HAP-1 (cell line): ENCODE data around the gene SYDE1.
"Not testable (repeated sequence)": the region's sequence is repeated elsewhere in the genome, so short reads cannot be mapped to it uniquely, and the experiment has no call there.

Experiments used
- DNase-seq, 2 experiments: peaks; one replicate each; pipeline ENCODE4 v3.0.0-alpha.2; 2016 to 2020; ENCODE audit warnings: low spot score in 2 of 2
- H3K27me3 ChIP-seq: fragments of 250-450 bp; sonication (Bioruptor Pico); 2 replicates; pipeline ENCODE4 v1.5.1; 2020; ENCODE audit warnings: low read depth, mild to moderate bottlenecking, moderate library complexity
- H3K36me3 ChIP-seq: fragments of 250-450 bp; sonication (Bioruptor Pico); replicated peaks from 2 replicates; pipeline ENCODE4 v1.5.1; 2020; ENCODE audit warnings: mild to moderate bottlenecking
- H3K4me1 ChIP-seq: fragments of 250-450 bp; sonication (Bioruptor Pico); 2 replicates; pipeline ENCODE4 v1.5.1; 2020; ENCODE audit warnings: mild to moderate bottlenecking
- H3K4me3 ChIP-seq: fragments of 250-450 bp; sonication (Bioruptor Pico); 2 replicates; pipeline ENCODE4 v1.5.1; 2020; ENCODE audit warnings: mild to moderate bottlenecking, moderate library complexity
- H3K9me3 ChIP-seq: fragments of 250-450 bp; sonication (Bioruptor Pico); 2 replicates; pipeline ENCODE4 v1.5.1; 2020; ENCODE audit warnings: mild to moderate bottlenecking, moderate library complexity
- in situ Hi-C: fragments of 300-500 bp; cut with MboI; formaldehyde crosslinking; loops from 3 replicates; pipeline ENCODE4 v1.14.3; 2020; ENCODE audit warnings: low sequenced_read_pairs, inconsistent platforms, mixed read lengths

The SYDE1 gene, protein sequence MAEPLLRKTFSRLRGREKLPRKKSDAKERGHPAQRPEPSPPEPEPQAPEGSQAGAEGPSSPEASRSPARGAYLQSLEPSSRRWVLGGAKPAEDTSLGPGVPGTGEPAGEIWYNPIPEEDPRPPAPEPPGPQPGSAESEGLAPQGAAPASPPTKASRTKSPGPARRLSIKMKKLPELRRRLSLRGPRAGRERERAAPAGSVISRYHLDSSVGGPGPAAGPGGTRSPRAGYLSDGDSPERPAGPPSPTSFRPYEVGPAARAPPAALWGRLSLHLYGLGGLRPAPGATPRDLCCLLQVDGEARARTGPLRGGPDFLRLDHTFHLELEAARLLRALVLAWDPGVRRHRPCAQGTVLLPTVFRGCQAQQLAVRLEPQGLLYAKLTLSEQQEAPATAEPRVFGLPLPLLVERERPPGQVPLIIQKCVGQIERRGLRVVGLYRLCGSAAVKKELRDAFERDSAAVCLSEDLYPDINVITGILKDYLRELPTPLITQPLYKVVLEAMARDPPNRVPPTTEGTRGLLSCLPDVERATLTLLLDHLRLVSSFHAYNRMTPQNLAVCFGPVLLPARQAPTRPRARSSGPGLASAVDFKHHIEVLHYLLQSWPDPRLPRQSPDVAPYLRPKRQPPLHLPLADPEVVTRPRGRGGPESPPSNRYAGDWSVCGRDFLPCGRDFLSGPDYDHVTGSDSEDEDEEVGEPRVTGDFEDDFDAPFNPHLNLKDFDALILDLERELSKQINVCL

DNA sequence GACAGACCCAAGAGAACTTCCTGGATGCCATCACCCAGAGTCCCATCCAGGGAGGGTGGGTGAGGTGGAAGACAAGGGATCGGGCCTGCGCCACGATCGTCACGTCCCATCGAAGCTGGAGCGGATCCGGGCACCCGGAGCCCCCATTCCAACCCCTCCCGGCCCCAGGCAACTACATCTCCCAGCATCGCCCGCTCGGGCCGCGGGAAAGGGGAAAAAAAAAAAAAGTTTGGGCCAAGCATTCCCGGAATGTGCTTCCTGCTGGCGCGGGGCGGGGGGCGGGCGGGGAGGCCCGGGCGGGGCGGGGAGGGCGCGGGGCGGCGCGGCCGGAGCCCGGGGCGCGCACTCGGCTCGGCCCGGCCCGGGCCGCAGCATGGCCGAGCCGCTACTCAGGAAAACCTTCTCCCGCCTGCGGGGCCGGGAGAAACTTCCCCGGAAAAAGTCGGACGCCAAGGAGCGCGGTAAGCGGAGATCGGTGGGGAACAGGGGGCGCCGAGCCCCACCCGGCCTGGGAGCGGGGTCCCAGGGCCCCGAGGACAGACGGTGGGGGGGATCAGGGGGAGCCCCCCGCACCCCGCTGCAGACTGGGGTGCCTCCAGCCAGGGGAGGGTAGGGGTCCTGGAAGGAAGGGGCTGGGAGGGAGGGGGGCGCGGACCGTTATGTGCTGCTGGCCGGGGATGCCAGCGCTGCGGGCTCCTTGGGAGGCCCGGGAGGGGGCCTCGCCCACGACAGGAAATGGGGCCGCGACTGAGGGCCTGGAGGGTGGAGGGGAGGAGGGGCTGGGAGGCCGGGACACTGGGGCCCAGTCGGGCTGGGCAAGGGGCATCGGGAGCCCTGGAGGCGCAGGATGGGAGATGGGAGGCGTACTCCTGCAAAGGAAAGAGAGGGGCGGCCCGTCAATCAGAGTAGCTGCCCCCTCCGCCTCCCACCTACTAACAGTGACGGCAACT is at the start of gene SYDE1:
TSS of gene SYDE1 (plus strand) at position 341 of the 950 bp plus-strand sequence. CDS start at position 374, 33 bp downstream.
- peak within 1 kb of the TSS; percentile 82 for H3K4me3 ChIP-seq
- H3K9me3 ChIP-seq, result peaks cover 19% of the 10 kb centered on the region
- DNase-seq, result peak; percentile 64 to 71
- peaks cover 29% of the 10 kb centered on the region for H3K36me3 ChIP-seq
- H3K27me3 ChIP-seq, result no peaks in the 10 kb centered on the region
- in situ Hi-C loops, result no loop called here
- peaks cover 9% of the 10 kb centered on the region; the same call in 1 of the 2 replicates for H3K4me1 ChIP-seq

DNA sequence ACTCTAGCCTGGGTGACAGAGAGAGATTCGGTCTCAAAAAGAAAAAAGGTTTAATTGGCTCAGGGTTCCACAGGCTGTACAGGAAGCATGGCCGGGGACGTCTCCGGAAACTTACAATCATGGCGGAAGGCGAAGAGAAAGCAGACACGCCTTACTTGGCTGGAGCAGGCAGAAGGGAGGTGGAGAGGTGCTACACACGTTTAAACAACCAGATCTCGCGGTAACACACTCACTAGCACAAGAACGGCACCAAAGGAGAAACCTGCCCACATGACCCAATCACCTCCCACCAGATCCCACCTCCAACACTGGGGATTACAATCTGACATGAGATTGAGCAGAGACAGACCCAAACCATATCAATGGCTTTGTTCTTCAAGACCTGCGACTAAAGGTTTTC is 45.2 kb upstream of the SYDE1 start:
- Histone ChIP-seq H3K4me3 (no peak overlapping the region), H3K4me1 (no peaks in the 10 kb centered on the region), H3K9me3 (no peaks in the 10 kb centered on the region), H3K36me3 (no peaks in the 10 kb centered on the region), H3K27me3 (peaks cover 24% of the 10 kb centered on the region)
- in situ Hi-C loops, result no loop called here
- DNase-seq, result no peak

DNA sequence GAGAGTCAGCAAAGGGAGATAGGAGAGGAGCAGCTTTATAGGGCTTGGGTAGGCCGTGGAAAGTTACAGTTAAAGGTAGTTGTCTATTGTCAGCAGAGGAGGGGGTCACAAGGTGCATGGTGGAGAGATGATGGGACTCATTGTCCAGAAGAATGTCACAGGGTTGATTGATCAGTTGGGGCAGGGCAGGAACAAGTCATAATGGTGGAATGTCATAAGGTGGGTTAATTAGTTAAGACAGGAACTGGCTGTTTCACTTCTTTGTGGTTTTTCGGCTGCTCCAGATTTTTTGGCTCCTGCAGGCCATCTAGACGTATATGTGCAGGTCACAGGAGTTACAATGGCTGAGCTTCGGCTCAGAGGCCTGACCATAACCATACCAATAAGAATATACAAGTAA is 36.8 kb upstream of the SYDE1 start:
- in situ Hi-C loops, DNase-seq, H3K4me3 ChIP-seq, H3K36me3 ChIP-seq, H3K4me1 ChIP-seq, H3K9me3 ChIP-seq: not testable (repeated sequence)
- peaks cover 11% of the 10 kb centered on the region for H3K27me3 ChIP-seq

DNA sequence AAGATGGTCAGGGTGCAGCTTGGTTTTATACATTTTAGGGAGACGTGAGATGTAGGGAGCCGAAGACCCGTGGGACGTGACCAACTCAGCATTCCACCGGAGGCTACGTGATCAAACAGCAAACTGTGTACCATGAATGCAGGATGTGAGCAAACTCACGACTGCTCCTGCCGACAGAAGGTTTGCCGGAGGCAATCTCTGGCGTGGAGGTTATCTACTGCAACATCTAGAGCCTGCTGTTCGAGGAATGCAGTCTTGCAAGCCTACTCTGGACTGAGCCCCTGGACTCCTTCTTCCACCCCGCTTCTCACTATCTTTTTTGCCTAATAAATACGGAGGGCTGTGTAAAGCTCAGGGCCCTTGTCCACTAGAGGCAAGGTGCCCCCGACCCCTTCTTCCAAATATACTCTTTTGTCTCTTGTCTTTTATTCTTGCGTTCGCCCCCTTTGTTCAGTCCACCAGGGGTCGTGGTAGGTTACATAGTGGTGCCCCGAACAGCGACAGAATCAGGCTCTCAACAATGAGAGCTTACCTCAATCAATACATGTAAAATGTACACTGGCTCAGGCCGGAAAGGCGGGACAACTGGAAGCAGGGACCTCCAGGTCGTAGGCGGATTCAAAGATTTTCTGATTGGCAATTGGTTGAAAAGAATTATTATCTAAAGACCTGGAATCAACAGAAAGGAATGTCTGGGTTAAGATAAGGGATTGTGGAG is 34.1 kb upstream of the SYDE1 start:
- no peaks in the 10 kb centered on the region for H3K4me1 ChIP-seq
- H3K4me3 ChIP-seq, result no peak overlapping the region
- no peaks in the 10 kb centered on the region for H3K36me3 ChIP-seq
- no peaks in the 10 kb centered on the region; the same call in 1 of the 2 replicates for H3K27me3 ChIP-seq
- in situ Hi-C loops, result no loop called here
- no peaks in the 10 kb centered on the region for H3K9me3 ChIP-seq
- peak in 1 of 2 experiments; percentile 19 for DNase-seq

DNA sequence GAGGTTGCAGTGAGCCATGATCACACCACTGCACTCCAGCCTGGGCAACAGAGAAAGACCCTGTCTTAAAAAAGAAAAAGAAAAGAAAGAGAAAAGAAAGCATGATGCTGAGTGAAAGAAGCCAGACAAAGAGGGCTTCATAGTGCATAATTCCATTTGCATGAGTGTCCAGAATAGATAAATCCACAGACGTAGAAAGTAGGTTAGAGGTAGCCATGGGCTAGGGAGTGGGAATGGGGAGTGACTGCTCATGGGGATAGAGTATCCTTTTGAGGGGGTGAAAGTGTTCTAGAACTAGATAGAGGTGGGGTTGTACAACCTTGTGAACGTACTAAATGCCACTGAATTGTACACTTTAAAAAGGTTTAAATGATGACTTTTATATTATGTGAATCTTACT is 32.8 kb upstream of the SYDE1 start:
- H3K4me1 ChIP-seq, result no peaks in the 10 kb centered on the region
- in situ Hi-C loops, result no loop called here
- H3K27me3 ChIP-seq, result no peaks in the 10 kb centered on the region
- no peaks in the 10 kb centered on the region for H3K36me3 ChIP-seq
- no peaks in the 10 kb centered on the region for H3K9me3 ChIP-seq
- H3K4me3 ChIP-seq, result no peak overlapping the region
- DNase-seq, result no peak

DNA sequence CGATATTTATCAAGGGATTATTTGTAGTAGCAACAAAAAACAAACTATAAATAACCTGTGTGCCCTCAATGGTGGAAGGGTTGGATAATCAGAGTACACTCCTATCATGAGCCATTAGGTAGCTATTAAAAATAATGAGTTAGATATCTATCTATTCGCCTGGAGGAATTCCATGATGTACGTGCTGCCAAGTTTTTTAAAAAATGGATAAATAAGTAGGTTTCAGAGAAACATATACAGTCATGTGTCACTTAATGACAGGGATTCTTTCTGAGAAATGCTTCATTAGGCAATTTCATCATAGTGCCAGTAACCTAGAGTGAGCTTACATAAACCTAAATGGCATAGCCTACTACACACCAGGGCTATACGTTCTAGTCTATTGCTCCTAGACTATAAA is 31.4 kb upstream of the SYDE1 start:
- in situ Hi-C loops, result no loop called here
- no peak overlapping the region for H3K4me3 ChIP-seq
- DNase-seq, result no peak
- no peaks in the 10 kb centered on the region for H3K9me3 ChIP-seq
- no peaks in the 10 kb centered on the region for H3K36me3 ChIP-seq
- H3K4me1 ChIP-seq, result no peaks in the 10 kb centered on the region
- no peaks in the 10 kb centered on the region for H3K27me3 ChIP-seq

DNA sequence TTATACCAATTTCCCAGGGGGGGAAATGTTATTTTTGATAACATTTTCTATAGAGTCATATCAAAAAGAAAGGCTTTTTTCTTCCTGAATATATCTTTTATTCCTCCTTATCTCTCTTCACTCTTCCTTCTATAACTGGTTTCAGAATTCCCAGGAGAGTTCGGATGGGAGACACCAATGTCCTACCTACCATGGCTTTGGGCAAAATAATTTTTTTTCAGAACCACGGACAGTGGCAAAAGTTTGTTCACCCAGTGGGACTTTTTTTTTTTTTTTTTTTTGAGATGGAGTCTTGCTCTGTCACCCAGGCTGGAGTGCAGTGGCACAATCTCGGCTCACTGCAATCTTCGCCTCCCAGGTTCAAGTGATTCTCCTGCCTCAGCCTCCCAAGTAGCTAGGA is 27.2 kb upstream of the SYDE1 start:
- H3K36me3 ChIP-seq, H3K9me3 ChIP-seq, H3K4me3 ChIP-seq, H3K27me3 ChIP-seq, H3K4me1 ChIP-seq, in situ Hi-C loops: not testable (repeated sequence)
- peak in 1 of 2 experiments; percentile 15 for DNase-seq

DNA sequence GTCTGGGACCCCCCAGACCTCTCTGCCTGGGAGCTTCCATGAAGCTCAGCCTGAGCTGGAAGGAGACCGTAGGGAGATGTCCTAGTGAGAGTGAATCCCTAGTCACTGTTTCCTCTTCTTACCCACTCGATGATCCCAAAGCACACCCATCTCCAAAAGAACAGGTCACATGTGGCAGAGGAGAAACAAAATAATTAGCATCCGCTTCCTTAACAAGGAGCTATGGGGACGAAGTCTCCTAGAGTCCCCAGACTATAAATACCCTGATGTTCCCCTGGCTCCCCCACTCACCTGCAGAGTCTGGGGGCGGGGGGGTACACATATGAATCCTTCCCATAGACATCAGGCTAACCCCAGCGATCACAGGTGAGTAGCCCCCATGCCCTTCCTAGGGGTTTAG is 25.3 kb upstream of the SYDE1 start, which contains the start of gene OR1I1:
TSS of gene OR1I1 (plus strand) at position 301 of the 400 bp plus-strand sequence. CDS start 4,855 bp downstream, outside the sequence.
- Histone ChIP-seq H3K9me3 (no peaks in the 10 kb centered on the region), H3K27me3 (peaks cover 13% of the 10 kb centered on the region), H3K4me1 (no peaks in the 10 kb centered on the region), H3K4me3 (no peak within 1 kb of the TSS), H3K36me3 (no peaks in the 10 kb centered on the region)
- in situ Hi-C loops, result no loop called here
- no peak for DNase-seq

DNA sequence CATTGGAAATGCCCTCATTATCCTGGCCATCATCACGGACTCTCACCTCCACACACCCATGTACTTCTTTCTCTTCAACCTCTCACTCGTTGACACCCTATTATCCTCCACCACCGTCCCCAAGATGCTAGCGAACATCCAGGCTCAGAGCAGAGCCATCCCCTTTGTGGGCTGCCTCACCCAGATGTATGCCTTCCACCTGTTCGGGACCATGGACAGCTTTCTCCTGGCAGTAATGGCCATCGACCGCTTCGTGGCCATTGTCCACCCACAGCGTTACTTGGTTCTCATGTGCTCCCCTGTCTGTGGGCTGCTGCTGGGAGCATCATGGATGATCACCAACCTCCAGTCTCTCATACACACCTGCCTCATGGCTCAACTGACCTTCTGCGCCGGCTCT is 20.0 kb upstream of the SYDE1 start:
- Histone ChIP-seq H3K4me3 (no peak overlapping the region), H3K9me3 (no peaks in the 10 kb centered on the region), H3K36me3 (no peaks in the 10 kb centered on the region), H3K4me1 (no peaks in the 10 kb centered on the region), H3K27me3 (peaks cover 18% of the 10 kb centered on the region)
- in situ Hi-C loops, result loop anchor here (5.0 kb wide), 1 partner anchor 470 kb away; no protein-coding TSS in a partner anchor
- DNase-seq, result no peak

DNA sequence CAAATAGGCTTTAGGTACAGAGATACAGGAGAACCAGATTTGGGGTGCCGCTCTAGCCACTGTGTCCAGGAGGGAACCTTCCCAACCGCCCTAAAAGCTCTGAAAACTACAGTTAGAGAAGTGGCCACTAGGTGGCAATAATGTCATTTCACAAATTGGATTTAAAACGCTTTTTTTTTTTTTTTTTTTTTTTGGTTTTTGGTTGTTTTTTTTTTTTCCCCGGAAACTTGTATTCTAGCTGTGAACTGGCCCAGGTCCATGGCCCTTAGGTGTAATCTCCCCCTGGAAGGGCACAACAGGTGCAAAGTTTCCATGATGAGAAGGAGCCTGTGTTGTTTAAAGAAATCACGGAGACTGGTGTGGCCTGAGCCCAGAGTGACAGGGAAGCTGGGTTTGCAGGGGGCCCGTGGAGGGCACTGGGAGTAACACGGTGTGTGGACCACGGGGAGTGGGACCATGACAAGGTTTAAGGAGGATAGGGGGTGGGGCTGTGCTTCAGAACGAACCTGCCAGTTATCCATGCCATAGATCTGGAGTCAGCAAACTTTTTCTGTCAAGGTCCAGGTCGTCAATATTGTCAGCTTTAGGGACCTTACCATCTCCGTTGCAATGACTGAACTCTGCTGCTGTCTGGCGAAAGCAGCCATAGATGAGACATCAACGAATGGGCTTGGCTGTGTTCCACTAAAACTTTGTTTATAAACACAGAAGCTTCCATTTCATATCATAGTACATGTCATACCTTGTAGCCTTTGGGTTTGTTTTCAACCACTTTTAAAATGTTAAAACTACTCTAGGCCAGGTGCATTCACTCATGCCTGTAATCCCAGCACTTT is 15.1 kb upstream of the SYDE1 start:
- H3K36me3 ChIP-seq, result no peaks in the 10 kb centered on the region
- no peaks in the 10 kb centered on the region for H3K4me1 ChIP-seq
- H3K4me3 ChIP-seq, result no peak overlapping the region
- in situ Hi-C loops, result no loop called here
- peaks cover 4% of the 10 kb centered on the region; the same call in 1 of the 2 replicates for H3K27me3 ChIP-seq
- DNase-seq, result peak; percentile 64 to 72
- H3K9me3 ChIP-seq, result no peaks in the 10 kb centered on the region

DNA sequence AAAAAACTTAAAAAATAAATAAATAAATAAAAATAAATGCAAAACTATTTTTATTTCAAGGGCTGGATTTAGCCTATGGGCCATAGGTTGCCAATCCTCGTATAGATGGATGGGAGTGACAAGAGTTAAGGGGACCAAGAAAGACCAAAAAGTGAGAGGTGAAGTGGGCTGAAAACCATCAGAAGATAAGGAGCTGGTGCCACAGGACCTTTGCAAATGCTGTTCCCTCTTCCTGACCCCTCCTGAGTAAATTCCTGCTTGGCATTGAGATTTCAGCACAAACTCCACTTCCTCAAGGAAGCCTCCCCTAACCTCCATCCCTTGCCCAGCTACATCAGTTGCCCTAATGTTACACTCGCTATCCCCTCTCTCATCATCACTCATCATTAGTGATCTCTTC is 14.2 kb upstream of the SYDE1 start:
- DNase-seq, result no peak
- in situ Hi-C loops, result no loop called here
- H3K36me3 ChIP-seq, result no peaks in the 10 kb centered on the region
- H3K9me3 ChIP-seq, result no peaks in the 10 kb centered on the region
- no peak overlapping the region for H3K4me3 ChIP-seq
- no peaks in the 10 kb centered on the region for H3K4me1 ChIP-seq
- H3K27me3 ChIP-seq, result no peaks in the 10 kb centered on the region

DNA sequence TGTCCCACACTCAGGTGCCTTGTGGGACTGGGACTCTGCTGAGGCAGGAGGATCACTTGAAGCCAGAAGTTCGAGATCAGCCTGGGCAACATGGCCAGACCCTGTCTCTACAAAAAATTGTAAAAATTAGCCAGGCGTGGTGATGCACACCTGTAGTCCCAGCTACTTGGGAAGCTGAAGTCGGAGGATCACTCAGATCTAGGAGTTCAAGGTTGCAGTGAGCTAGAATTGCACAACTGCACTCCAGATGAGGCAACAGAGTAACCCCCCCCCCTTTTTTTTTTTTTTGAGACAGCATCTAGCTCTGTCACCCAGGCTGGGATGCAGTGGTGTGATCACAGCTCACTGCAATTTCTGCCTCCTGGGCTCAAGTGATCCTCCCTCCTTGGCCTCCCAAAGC is 11.0 kb upstream of the SYDE1 start:
- no peaks in the 10 kb centered on the region for H3K27me3 ChIP-seq
- H3K4me1 ChIP-seq, result no peaks in the 10 kb centered on the region
- no peaks in the 10 kb centered on the region for H3K9me3 ChIP-seq
- DNase-seq, result no peak
- H3K36me3 ChIP-seq, result no peaks in the 10 kb centered on the region
- in situ Hi-C loops, result no loop called here
- no peak overlapping the region for H3K4me3 ChIP-seq
